SK-N-SH (cell line): ENCODE data around the gene OLFML2A. TPM values are rescaled to one million over a fixed set of nuclear protein-coding genes. Genes with fewer than 3 reads are reported as not detected.

Experiments used
- CTCF ChIA-PET: fragments of 300-600, 350-600 bp; formaldehyde crosslinking; extraction: SDS; loops from one replicate; lab custom pipeline; 2021; lab: Yijun Ruan, JAX
- POLR2A ChIA-PET: fragments of 350-600 bp; sonication (Branson Sonifier 250); formaldehyde crosslinking; extraction: SDS; loops from one replicate; lab custom pipeline; 2020; ENCODE audit warnings: antibody characterized with exemption, inconsistent platforms; lab: Yijun Ruan, JAX
- DNase-seq: peaks from one replicate; pipeline ENCODE4 v3.0.0; 2012
- H2AFZ ChIP-seq: fragments of 200-600 bp; sonication (generic); 2 replicates; pipeline ENCODE4 v1.8.1; 2016; ENCODE audit warnings: antibody characterized with exemption, mild to moderate bottlenecking, low read depth
- H3F3A ChIP-seq: fragments of 200-600 bp; sonication (generic); replicated peaks from 2 replicates; pipeline ENCODE3; 2016; ENCODE audit warnings: antibody characterized with exemption, mild to moderate bottlenecking; ENCODE audit not compliant: insufficient read depth
- H3K27ac ChIP-seq, 2 experiments: fragments of 200-500 bp in 1 of 2; fragments of 200-600 bp in 1 of 2; sonication (Bioruptor generic) in 1 of 2; sonication (generic), shearing (Covaris generic) in 1 of 2; 2 replicates each; pipeline versions ENCODE4 v1.5.1 to v1.6.1; 2014 to 2016; ENCODE audit warnings: low read depth in 2 of 2, inconsistent platforms in 1 of 2, low read length in 1 of 2, mild to moderate bottlenecking in 1 of 2, mixed read lengths in 1 of 2
- H3K27me3 ChIP-seq: fragments of 200-600 bp; sonication (generic), shearing (Covaris generic); 2 replicates; pipeline ENCODE4 v1.6.1; 2016; ENCODE audit warnings: mixed run types; ENCODE audit not compliant: insufficient read depth
- H3K36me3 ChIP-seq, 2 experiments: fragments of 200-500 bp in 1 of 2; fragments of 200-600 bp in 1 of 2; sonication (Bioruptor generic) in 1 of 2; sonication (generic) in 1 of 2; replicated peaks in 1 of 2; 2 replicates each; pipeline versions ENCODE3 to v1.5.1; 2014 to 2016; ENCODE audit warnings: low read length in 1 of 2, mild to moderate bottlenecking in 1 of 2; ENCODE audit not compliant: insufficient read depth in 2 of 2, control insufficient read depth in 1 of 2
- H3K4me1 ChIP-seq, 2 experiments: fragments of 200-500 bp in 1 of 2; fragments of 200-600 bp in 1 of 2; sonication (Bioruptor generic) in 1 of 2; sonication (generic), shearing (Covaris generic) in 1 of 2; 2 replicates each; pipeline versions ENCODE4 v1.5.1 to v1.6.1; 2014 to 2016; ENCODE audit warnings: low read depth in 1 of 2, low read length in 1 of 2, mixed run types in 1 of 2; ENCODE audit not compliant: insufficient read depth in 2 of 2, control insufficient read depth in 1 of 2
- H3K4me2 ChIP-seq: fragments of 200-600 bp; sonication (generic), shearing (Covaris generic); 2 replicates; pipeline ENCODE4 v1.6.1; 2017; ENCODE audit warnings: mixed run types
- H3K4me3 ChIP-seq, 2 experiments: fragments of 200-500 bp in 1 of 2; fragments of 200-600 bp in 1 of 2; sonication (Bioruptor generic) in 1 of 2; sonication (generic), shearing (Covaris generic) in 1 of 2; 2 replicates each; pipeline versions ENCODE4 v1.5.1 to v1.8.1; 2014 to 2016; ENCODE audit warnings: low read depth in 2 of 2, inconsistent platforms in 1 of 2, low read length in 1 of 2, mild to moderate bottlenecking in 1 of 2, mixed read lengths in 1 of 2, moderate library complexity in 1 of 2
- H3K79me2 ChIP-seq: fragments of 200-600 bp; sonication (generic); 2 replicates; pipeline ENCODE4 v1.8.1; 2017; ENCODE audit warnings: mild to moderate bottlenecking; ENCODE audit not compliant: insufficient read depth
- H3K9ac ChIP-seq: fragments of 200-600 bp; sonication (generic); 2 replicates; pipeline ENCODE4 v1.6.1; 2017; ENCODE audit warnings: mixed run types
- H3K9me2 ChIP-seq: fragments of 200-600 bp; sonication (generic); 2 replicates; pipeline ENCODE4 v1.6.1; 2017; ENCODE audit warnings: mixed run types
- H3K9me3 ChIP-seq: fragments of 200-600 bp; sonication (generic); 2 replicates; pipeline ENCODE4 v1.6.1; 2017; ENCODE audit warnings: mixed run types, mild to moderate bottlenecking, moderate library complexity
- H4K20me1 ChIP-seq: fragments of 200-600 bp; sonication (generic); 2 replicates; pipeline ENCODE4 v1.6.1; 2017; ENCODE audit warnings: mild to moderate bottlenecking, mixed run types; ENCODE audit not compliant: insufficient read depth
- ELF1 ChIP-seq: IDR thresholded peaks from 2 replicates; pipeline ENCODE4 v1.4.0; 2012
- FOSL2 ChIP-seq: IDR thresholded peaks from 2 replicates; pipeline ENCODE4 v1.4.0; 2012; ENCODE audit warnings: low read depth, mild to moderate bottlenecking, moderate library complexity, borderline replicate concordance
- FOXM1 ChIP-seq: IDR thresholded peaks from 2 replicates; pipeline ENCODE4 v1.4.0; 2012; ENCODE audit warnings: low read depth, mild to moderate bottlenecking
- GABPA ChIP-seq: IDR thresholded peaks from 2 replicates; pipeline ENCODE4 v1.4.0; 2012; ENCODE audit warnings: low read depth, mild to moderate bottlenecking
- GATA2 ChIP-seq: sonication (generic); formaldehyde crosslinking; IDR thresholded peaks from 2 replicates; pipeline ENCODE4 v1.5.0; 2020; ENCODE audit warnings: mild to moderate bottlenecking, missing genetic modification reagents
- MEF2A ChIP-seq: IDR thresholded peaks from 2 replicates; pipeline ENCODE4 v1.4.0; 2012; ENCODE audit warnings: low read depth, borderline replicate concordance
- MXI1 ChIP-seq: IDR thresholded peaks from 2 replicates; pipeline ENCODE4 v1.6.1; 2012; ENCODE audit warnings: mild to moderate bottlenecking, low read depth, low read length, improper control_type of control experiment
- NRF1 ChIP-seq: IDR thresholded peaks from 2 replicates; pipeline ENCODE4 v1.6.1; 2012; ENCODE audit warnings: low read depth, mild to moderate bottlenecking, low read length
- RAD21 ChIP-seq: IDR thresholded peaks from 2 replicates; pipeline ENCODE4 v1.6.1; 2012; ENCODE audit warnings: mild to moderate bottlenecking, low read length
- RFX5 ChIP-seq: IDR thresholded peaks from 2 replicates; pipeline ENCODE4 v1.6.1; 2012; ENCODE audit warnings: mild to moderate bottlenecking, improper control_type of control experiment, low read length
- SIN3A ChIP-seq: IDR thresholded peaks from 2 replicates; pipeline ENCODE4 v1.6.1; 2012; ENCODE audit warnings: low read depth, mild to moderate bottlenecking, low read length, moderate library complexity, borderline replicate concordance
- SMC3 ChIP-seq: IDR thresholded peaks from 2 replicates; pipeline ENCODE4 v1.6.1; 2012; ENCODE audit warnings: low read depth, low read length, improper control_type of control experiment
- YY1 ChIP-seq: IDR thresholded peaks from 2 replicates; pipeline ENCODE4 v1.4.0; 2012; ENCODE audit warnings: low read depth, mild to moderate bottlenecking
- WGBS: methylation state at CpG from one replicate; pipeline ENCODE4 v1.1.6; 2017; ENCODE audit warnings: low lambda C conversion rate; 5-methylcytosine and 5-hydroxymethylcytosine counted together
- polyA plus RNA-seq, 3 experiments: library from polyadenylated mRNA; depleted of rRNA; stranded (reverse); fragments of >200 nt; gene quantifications; 2 replicates each; pipeline ENCODE4 v1.2.3, GENCODE V29; 2012
- TF ChIP-seq, protein P1 (sequence below): fragments of 200-600 bp; sonication (generic); IDR thresholded peaks from 2 replicates; pipeline ENCODE4 v1.6.1; 2017; ENCODE audit warnings: antibody characterized with exemption, mild to moderate bottlenecking, moderate library complexity
- TF ChIP-seq, protein P2 (sequence below): IDR thresholded peaks from 2 replicates; pipeline ENCODE4; 2012
- TF ChIP-seq, protein P3 (sequence below): IDR thresholded peaks from 2 replicates; pipeline ENCODE4 v1.4.0; 2012; ENCODE audit warnings: low read depth, borderline replicate concordance
- TF ChIP-seq, protein P4 (sequence below): fragments of 150-350 bp; IDR thresholded peaks from 2 replicates; pipeline ENCODE4 v1.6.1; 2016; ENCODE audit warnings: mild to moderate bottlenecking, low read depth, low read length
- TF ChIP-seq, protein P5 (sequence below): fragments of 150-350 bp; IDR thresholded peaks from 2 replicates; pipeline ENCODE4 v1.6.1; 2017; ENCODE audit warnings: antibody characterized with exemption, low read length, low read depth, borderline replicate concordance

The OLFML2A gene
- polyA plus RNA-seq, 1 of the 3 experiments (the other 2 are of a cell fraction), result 7.7 TPM

DNA sequence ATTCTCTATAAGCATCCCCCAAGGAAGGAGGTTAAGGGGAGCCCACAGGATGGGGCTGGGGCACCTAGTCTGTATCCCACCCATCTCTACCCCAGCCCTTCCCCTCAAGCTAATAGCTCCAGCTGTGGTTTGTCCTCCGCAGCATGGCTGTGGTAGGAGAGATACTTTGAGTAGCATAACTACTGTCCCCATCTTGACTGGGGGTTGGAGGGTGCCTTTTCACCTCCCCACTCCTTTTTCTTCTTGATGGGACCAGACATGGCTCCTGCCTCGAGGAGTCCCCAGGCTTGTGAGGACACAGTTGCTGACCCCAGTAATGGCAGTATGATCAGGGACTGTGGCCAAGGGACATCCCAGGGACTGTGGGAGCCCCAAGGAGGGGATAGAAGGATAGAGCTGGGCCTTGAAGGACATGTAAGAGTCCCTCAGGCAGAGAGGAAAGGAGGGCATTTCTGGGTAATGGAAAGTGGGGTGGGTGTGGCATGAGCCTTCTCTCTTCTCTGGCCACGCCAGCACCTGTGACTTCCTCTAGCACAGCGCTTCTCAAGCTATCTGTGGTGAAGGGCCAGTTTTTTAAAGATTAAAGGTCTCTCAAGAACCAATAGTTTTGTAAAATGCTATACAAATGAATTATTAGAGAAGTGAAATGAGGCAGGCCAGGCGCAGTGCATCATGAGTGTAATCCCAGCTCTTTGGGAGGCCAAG, 14.0 kb downstream of the OLFML2A start (continued):
- TF ChIP-seq, protein P1, sequence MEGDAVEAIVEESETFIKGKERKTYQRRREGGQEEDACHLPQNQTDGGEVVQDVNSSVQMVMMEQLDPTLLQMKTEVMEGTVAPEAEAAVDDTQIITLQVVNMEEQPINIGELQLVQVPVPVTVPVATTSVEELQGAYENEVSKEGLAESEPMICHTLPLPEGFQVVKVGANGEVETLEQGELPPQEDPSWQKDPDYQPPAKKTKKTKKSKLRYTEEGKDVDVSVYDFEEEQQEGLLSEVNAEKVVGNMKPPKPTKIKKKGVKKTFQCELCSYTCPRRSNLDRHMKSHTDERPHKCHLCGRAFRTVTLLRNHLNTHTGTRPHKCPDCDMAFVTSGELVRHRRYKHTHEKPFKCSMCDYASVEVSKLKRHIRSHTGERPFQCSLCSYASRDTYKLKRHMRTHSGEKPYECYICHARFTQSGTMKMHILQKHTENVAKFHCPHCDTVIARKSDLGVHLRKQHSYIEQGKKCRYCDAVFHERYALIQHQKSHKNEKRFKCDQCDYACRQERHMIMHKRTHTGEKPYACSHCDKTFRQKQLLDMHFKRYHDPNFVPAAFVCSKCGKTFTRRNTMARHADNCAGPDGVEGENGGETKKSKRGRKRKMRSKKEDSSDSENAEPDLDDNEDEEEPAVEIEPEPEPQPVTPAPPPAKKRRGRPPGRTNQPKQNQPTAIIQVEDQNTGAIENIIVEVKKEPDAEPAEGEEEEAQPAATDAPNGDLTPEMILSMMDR, result no peak
- TF ChIP-seq, protein P2, sequence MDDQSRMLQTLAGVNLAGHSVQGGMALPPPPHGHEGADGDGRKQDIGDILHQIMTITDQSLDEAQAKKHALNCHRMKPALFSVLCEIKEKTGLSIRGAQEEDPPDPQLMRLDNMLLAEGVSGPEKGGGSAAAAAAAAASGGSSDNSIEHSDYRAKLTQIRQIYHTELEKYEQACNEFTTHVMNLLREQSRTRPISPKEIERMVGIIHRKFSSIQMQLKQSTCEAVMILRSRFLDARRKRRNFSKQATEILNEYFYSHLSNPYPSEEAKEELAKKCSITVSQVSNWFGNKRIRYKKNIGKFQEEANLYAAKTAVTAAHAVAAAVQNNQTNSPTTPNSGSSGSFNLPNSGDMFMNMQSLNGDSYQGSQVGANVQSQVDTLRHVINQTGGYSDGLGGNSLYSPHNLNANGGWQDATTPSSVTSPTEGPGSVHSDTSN, result no peak
- TF ChIP-seq MXI1, result no peak
- TF ChIP-seq YY1, result no peak
- TF ChIP-seq MEF2A, result no peak
- no peak for TF ChIP-seq NRF1

DNA sequence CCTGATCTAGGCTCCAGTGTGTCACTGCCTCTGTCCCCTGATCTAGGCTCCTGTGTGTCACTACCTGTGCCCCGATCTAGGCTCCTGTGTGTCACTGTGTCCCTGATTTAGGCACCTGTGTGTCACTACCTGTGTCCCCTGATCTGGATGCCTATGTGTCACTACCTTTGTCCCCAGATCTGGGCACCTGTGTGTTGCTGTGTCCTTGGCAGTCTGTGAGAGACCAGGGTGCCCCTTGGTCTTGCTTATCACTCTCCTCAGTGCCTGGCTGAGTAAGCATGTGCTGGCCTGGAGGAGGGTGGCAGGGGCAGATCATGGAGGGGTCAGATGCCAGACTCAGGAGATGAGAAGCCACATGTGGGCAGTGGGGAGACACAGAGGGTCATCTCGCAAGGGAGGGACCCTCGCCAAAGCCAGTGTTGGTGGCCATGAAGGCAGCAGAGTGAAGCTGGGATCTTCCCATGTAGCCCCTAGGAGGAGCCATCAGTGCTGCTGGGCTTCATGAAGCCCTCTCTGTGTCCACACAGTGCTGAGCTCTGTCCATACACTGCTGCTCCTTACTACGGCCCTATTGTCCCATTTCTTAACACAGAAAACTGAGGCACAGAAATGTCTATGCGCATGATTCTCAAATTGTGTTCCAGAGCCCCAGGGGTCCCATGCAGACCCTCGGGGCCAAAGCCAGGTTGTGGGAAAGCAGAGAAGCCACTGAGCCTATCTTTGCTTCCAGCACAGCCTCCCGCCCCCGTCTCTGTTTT, 15.5 kb downstream of the OLFML2A start:
- WGBS, result 86% methylated on average over 7 of the region's 8 CpGs
- H3K9ac ChIP-seq, result no peak overlapping the region
- no peak for DNase-seq
- H3K9me3 ChIP-seq, result no peaks in the 10 kb centered on the region
- POLR2A ChIA-PET, result no interaction called here
- no peak overlapping the region for H3K4me2 ChIP-seq
- H3K4me1 ChIP-seq, result peaks cover 2 to 10% of the 10 kb centered on the region in 2 experiments; a peak in 3 of 4 replicates
- H3K36me3 ChIP-seq, result no peaks in the 10 kb centered on the region
- H3K79me2 ChIP-seq, result no peaks in the 10 kb centered on the region
- peaks cover 3% of the 10 kb centered on the region for H3F3A ChIP-seq
- H3K4me3 ChIP-seq, result no peak overlapping the region
- no peak overlapping the region for H2AFZ ChIP-seq
- CTCF ChIA-PET, result interaction anchor here (2.3 to 20.5 kb wide), 3 partner anchors 18 to 61 kb away, joined by 8 to 215 read pairs (median 81); partner anchors contain the start of genes NR6A1, OLFML2A and WDR38
- H3K27me3 ChIP-seq, result no peaks in the 10 kb centered on the region
- H4K20me1 ChIP-seq, result no peaks in the 10 kb centered on the region
- no peaks in the 10 kb centered on the region for H3K9me2 ChIP-seq
- H3K27ac ChIP-seq, result no peak overlapping the region
- no peak for TF ChIP-seq FOXM1
- TF ChIP-seq MXI1, result no peak
- no peak for TF ChIP-seq RAD21
- TF ChIP-seq, protein P3, sequence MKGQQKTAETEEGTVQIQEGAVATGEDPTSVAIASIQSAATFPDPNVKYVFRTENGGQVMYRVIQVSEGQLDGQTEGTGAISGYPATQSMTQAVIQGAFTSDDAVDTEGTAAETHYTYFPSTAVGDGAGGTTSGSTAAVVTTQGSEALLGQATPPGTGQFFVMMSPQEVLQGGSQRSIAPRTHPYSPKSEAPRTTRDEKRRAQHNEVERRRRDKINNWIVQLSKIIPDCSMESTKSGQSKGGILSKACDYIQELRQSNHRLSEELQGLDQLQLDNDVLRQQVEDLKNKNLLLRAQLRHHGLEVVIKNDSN, result no peak
- TF ChIP-seq GABPA, result no peak
- TF ChIP-seq, protein P4, sequence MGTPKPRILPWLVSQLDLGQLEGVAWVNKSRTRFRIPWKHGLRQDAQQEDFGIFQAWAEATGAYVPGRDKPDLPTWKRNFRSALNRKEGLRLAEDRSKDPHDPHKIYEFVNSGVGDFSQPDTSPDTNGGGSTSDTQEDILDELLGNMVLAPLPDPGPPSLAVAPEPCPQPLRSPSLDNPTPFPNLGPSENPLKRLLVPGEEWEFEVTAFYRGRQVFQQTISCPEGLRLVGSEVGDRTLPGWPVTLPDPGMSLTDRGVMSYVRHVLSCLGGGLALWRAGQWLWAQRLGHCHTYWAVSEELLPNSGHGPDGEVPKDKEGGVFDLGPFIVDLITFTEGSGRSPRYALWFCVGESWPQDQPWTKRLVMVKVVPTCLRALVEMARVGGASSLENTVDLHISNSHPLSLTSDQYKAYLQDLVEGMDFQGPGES, result no peak
- TF ChIP-seq, protein P2, result no peak
- TF ChIP-seq SMC3, result no peak
- TF ChIP-seq ELF1, result no peak
- TF ChIP-seq RFX5, result no peak
- no peak for TF ChIP-seq GATA2 (CRISPR knock-in tag)
- no peak for TF ChIP-seq FOSL2
- TF ChIP-seq, protein P5, sequence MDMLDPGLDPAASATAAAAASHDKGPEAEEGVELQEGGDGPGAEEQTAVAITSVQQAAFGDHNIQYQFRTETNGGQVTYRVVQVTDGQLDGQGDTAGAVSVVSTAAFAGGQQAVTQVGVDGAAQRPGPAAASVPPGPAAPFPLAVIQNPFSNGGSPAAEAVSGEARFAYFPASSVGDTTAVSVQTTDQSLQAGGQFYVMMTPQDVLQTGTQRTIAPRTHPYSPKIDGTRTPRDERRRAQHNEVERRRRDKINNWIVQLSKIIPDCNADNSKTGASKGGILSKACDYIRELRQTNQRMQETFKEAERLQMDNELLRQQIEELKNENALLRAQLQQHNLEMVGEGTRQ, result no peak
- TF ChIP-seq SIN3A, result no peak
- no peak for TF ChIP-seq NRF1
